ENCODE data around the gene PHOX2A.
A peak's percentile ranks its signal among the peaks of the same experiment; 100 is the strongest.
"Not testable (repeated sequence)": the region's sequence is repeated elsewhere in the genome, so short reads cannot be mapped to it uniquely, and the experiment has no call there.

The PHOX2A gene

DNA sequence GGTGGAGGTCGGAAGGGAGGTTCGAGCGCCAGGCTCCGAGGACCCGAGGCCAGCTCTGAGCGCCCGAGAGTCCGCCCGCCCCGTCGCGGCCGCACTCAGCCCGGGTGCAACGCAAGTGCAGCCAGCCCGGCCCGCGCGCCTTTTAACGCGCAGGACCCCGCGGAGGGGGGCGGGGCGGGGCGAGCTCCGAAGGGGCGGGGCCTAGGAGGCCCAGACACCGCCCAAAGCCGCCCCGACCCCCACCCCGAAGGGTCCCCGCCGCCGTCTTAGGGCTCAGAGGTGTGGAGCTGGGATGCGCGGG is at the start of gene PHOX2A:
Gene PHOX2A, minus strand, starts transcription at position 117 of the 301 bp plus-strand sequence. CDS start 172 bp downstream, outside the sequence.
- Histone ChIP-seq H3K4me3 (peak within 1 kb of the TSS; percentile 65), H3K9ac (ENCODE audit: insufficient read length) (no peak within 1 kb of the TSS), H3K36me3 (ENCODE audit: insufficient read depth, low read length) (no peaks in the 10 kb centered on the region), H3K27ac (no peak within 1 kb of the TSS), H3K9me3 (ENCODE audit: low read depth, low read length) (no peaks in the 10 kb centered on the region)
- TF ChIP-seq FOXP2 (optimal IDR thresholded peaks at IDR 0.05; ENCODE audit: control extremely low read depth, extremely low read length, insufficient read depth) (no peak), EZH2 (IDR thresholded peaks at IDR 0.05) (no peak)
- DNase-seq (ENCODE audit: low read depth, low spot score) = no peak

GRCh38 chr11:72293391-72293790 is 49.4 kb upstream of the PHOX2A start:
- H3K27ac ChIP-seq = no peak overlapping the region
- H3K9me3 ChIP-seq (ENCODE audit: low read depth, low read length) = no peaks in the 10 kb centered on the region
- H3K9ac ChIP-seq (ENCODE audit: insufficient read length) = no peak overlapping the region
- no peak for DNase-seq (ENCODE audit: low read depth, low spot score)
- no peak for TF ChIP-seq EZH2 (IDR thresholded peaks at IDR 0.05)
- H3K4me3 ChIP-seq = no peak overlapping the region
- H3K36me3 ChIP-seq (ENCODE audit: insufficient read depth, low read length) = no peaks in the 10 kb centered on the region; the same call in 1 of the 2 replicates

- no peaks in the 10 kb centered on the region; the same call in 1 of the 2 replicates for H3K36me3 ChIP-seq (ENCODE audit: insufficient read depth, low read length)
- no peaks in the 10 kb centered on the region for H3K9me3 ChIP-seq (ENCODE audit: low read depth, low read length)
- no peak overlapping the region for H3K4me3 ChIP-seq
- no peak overlapping the region for H3K9ac ChIP-seq (ENCODE audit: insufficient read length)
- DNase-seq (ENCODE audit: low read depth, low spot score) = no peak
- no peak overlapping the region for H3K27ac ChIP-seq
- TF ChIP-seq POLR2AphosphoS5 (IDR thresholded peaks at IDR 0.05; ENCODE audit: borderline replicate concordance, low read depth, low read length) (no peak), FOXP2 (optimal IDR thresholded peaks at IDR 0.05; ENCODE audit: control extremely low read depth, extremely low read length, insufficient read depth) (no peak), EZH2 (IDR thresholded peaks at IDR 0.05) (no peak)
Measured at GRCh38 chr11:72292106-72292785, 48.3 kb upstream of the PHOX2A start.

DNA sequence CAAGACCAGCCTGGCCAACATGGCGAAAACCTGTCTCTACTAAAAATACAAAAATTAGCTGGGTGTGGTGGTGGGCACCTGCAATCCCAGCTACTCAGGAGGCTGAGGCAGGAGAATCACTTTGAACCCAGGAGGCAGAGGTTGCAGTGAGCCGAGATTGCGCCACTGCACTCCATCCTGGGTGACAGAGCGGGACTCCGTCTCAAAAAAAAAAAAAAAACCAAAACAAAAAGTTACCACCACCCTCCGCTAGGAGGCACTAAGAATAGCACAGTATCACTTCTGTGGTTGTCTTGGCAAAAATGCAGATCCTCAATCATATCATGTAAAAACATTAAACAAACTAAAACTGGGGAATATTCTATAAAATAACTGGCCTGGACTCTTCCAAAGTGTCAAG is 46.8 kb upstream of the PHOX2A start:
- not testable (repeated sequence) for H3K4me3 ChIP-seq; DNase-seq (ENCODE audit: low read depth, low spot score); H3K9ac ChIP-seq (ENCODE audit: insufficient read length); H3K36me3 ChIP-seq (ENCODE audit: insufficient read depth, low read length); H3K9me3 ChIP-seq (ENCODE audit: low read depth, low read length); H3K27ac ChIP-seq

GRCh38 chr11:72287293-72287692 is 43.3 kb upstream of the PHOX2A start:
- Histone ChIP-seq H3K4me3 (no peak overlapping the region), H3K9ac (ENCODE audit: insufficient read length) (no peak overlapping the region), H3K36me3 (ENCODE audit: insufficient read depth, low read length) (no peaks in the 10 kb centered on the region), H3K9me3 (ENCODE audit: low read depth, low read length) (no peaks in the 10 kb centered on the region), H3K27ac (no peak overlapping the region)
- DNase-seq (ENCODE audit: low read depth, low spot score) = no peak
- TF ChIP-seq FOXP2 (optimal IDR thresholded peaks at IDR 0.05; ENCODE audit: control extremely low read depth, extremely low read length, insufficient read depth) (no peak), EZH2 (IDR thresholded peaks at IDR 0.05) (no peak), POLR2AphosphoS5 (IDR thresholded peaks at IDR 0.05; ENCODE audit: borderline replicate concordance, low read depth, low read length) (no peak)

DNA sequence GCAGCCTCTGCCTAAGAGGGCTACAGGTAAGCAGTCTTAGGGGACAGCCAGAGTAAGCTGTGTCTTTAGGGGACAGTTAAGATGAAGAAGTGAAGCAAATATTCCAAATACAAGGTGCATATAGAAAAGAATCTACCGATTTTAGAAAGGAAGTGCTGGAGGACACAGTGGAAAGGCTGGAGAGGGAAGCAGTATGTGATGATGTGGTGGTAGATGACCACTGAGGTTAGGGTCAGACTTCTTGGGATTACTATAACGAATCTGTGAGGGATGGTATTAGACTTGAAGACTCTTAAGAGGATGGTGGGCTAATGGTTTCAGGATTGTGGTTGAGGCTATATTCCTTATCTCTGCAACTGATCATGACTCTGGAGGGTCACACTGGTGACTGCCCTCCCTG is 40.0 kb upstream of the PHOX2A start:
- DNase-seq (ENCODE audit: low read depth, low spot score) = no peak
- TF ChIP-seq FOXP2 (optimal IDR thresholded peaks at IDR 0.05; ENCODE audit: control extremely low read depth, extremely low read length, insufficient read depth) (no peak), POLR2AphosphoS5 (IDR thresholded peaks at IDR 0.05; ENCODE audit: borderline replicate concordance, low read depth, low read length) (no peak), EZH2 (IDR thresholded peaks at IDR 0.05) (no peak)
- no peak overlapping the region for H3K4me3 ChIP-seq
- no peaks in the 10 kb centered on the region for H3K36me3 ChIP-seq (ENCODE audit: insufficient read depth, low read length)
- no peak overlapping the region for H3K27ac ChIP-seq
- no peak overlapping the region for H3K9ac ChIP-seq (ENCODE audit: insufficient read length)
- no peaks in the 10 kb centered on the region for H3K9me3 ChIP-seq (ENCODE audit: low read depth, low read length)

DNA sequence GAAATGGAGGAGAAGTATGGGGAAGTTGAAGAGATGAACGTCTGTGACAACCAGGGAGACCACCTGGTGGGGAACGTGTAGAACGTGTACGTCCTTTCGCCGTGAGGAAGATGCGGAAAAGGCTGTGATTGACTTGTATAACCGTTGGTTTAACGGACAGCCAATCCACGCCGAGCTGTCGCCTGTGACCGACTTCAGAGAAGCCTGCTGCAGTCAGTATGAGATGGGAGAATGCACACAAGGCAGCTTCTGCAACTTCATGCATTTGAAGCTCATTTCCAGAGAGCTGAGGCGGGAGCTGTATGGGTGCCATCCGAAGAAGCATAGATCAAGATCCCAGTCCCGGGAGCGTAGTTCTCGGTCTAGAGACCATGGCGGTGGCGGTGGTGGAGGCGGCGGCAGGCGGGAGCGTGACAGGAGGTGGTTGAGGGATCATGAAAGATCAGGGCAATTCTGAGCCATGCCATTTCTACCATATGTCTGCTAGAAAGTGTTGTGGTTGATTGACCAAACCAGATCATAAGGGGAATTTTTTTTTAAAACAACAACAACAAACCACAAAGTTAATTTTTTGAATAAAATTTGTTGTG is 36.8 kb upstream of the PHOX2A start:
- TF ChIP-seq EZH2 (IDR thresholded peaks at IDR 0.05) (no peak), POLR2AphosphoS5 (IDR thresholded peaks at IDR 0.05; ENCODE audit: borderline replicate concordance, low read depth, low read length) (no peak), FOXP2 (optimal IDR thresholded peaks at IDR 0.05; ENCODE audit: control extremely low read depth, extremely low read length, insufficient read depth) (no peak)
- no peak for DNase-seq (ENCODE audit: low read depth, low spot score)
- H3K9ac ChIP-seq (ENCODE audit: insufficient read length) = no peak overlapping the region

DNA sequence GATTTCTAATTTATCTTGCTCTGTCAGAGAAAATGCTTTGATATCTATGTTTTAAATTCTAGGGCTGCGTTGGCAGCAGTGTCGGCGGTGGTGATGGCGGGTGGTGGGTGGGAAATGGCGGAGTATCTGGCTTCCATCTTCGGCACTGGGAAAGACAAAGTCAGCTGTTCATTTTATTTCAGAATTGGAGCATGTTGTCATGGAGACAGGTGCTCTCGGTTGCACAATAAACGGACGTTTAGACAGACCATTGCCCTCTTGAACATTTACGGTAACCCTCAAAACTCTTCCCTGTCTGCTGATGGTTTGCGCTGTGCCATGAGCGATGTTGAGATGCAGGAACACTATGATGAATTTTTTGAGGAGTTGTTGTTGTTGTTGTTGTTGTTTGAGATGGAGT is 36.1 kb upstream of the PHOX2A start:
- no peak for DNase-seq (ENCODE audit: low read depth, low spot score)
- no peaks in the 10 kb centered on the region for H3K36me3 ChIP-seq (ENCODE audit: insufficient read depth, low read length)
- no peaks in the 10 kb centered on the region for H3K9me3 ChIP-seq (ENCODE audit: low read depth, low read length)
- H3K9ac ChIP-seq (ENCODE audit: insufficient read length) = no peak overlapping the region
- no peak overlapping the region for H3K27ac ChIP-seq
- TF ChIP-seq POLR2AphosphoS5 (IDR thresholded peaks at IDR 0.05; ENCODE audit: borderline replicate concordance, low read depth, low read length) (no peak), EZH2 (IDR thresholded peaks at IDR 0.05) (no peak), FOXP2 (optimal IDR thresholded peaks at IDR 0.05; ENCODE audit: control extremely low read depth, extremely low read length, insufficient read depth) (no peak)
- H3K4me3 ChIP-seq = no peak overlapping the region

More for the DNA sequence above, 36.8 kb upstream of the PHOX2A start:
- H3K4me3 ChIP-seq = no peak overlapping the region
- H3K9me3 ChIP-seq (ENCODE audit: low read depth, low read length) = no peaks in the 10 kb centered on the region
- no peaks in the 10 kb centered on the region for H3K36me3 ChIP-seq (ENCODE audit: insufficient read depth, low read length)
- no peak overlapping the region for H3K27ac ChIP-seq

- H3K36me3 ChIP-seq (ENCODE audit: insufficient read depth, low read length) = no peaks in the 10 kb centered on the region
- no peak overlapping the region for H3K4me3 ChIP-seq
- H3K9me3 ChIP-seq (ENCODE audit: low read depth, low read length) = no peaks in the 10 kb centered on the region
- H3K27ac ChIP-seq = no peak overlapping the region
- H3K9ac ChIP-seq (ENCODE audit: insufficient read length) = no peak overlapping the region
- no peak for TF ChIP-seq EZH2 (IDR thresholded peaks at IDR 0.05)
- peak; percentile 3 for DNase-seq (ENCODE audit: low read depth, low spot score)
Measured at GRCh38 chr11:72278905-72279304, 34.9 kb upstream of the PHOX2A start.
